ENCODE results near the gene PRKCQ. TPM values are rescaled to one million over a fixed set of nuclear protein-coding genes. Genes with fewer than 3 reads are reported as not detected.
"Not testable (repeated sequence)": the region's sequence is repeated elsewhere in the genome, so short reads cannot be mapped to it uniquely, and the experiment has no call there.

PRKCQ gene
- total RNA-seq, 2 donors from 2014 or later: 42.9 to 49.2 TPM

DNA sequence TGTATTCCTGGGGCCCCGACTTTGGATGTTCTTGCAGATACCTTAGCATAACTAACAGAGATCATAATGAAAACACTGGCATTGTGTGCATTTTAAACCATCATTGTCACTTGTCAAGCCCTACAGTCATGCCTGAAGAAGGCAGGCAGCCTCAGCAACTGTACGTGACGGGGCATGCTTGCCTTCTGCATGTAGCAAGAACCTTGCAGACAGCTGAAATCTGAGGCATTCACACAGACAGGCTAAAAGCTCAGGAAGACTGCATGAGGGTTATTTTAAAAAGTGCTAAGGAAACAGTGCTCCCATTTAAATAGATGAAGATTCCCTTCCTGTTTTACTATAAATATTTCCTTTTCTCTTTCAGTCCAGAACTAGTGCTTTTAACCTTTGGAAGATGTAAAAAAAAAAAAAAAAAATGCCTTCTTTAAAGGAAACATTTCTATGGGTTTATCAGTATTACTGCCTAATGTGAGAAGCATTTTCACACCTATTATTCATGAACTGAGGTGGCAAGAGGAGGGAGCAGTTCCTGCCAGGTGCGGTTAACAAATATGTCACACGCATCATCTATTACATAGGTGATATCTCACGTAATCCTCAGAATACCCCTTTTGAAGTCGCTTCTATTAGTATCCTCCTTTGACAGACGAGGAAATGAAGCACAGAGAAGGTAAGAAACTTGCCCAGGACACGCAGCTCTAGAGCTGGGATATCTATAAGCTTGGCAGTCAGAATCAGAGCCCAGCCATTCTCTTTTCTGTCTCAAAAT lies 88.1 kb downstream of the PRKCQ start:
- Mint-ChIP-seq H3K27ac (peak overlapping the region; percentile 94), H3K9me3 (no peaks in the 10 kb centered on the region), H3K36me3 (ENCODE audit: insufficient read depth in 2 of 2) (peaks cover 15 to 36% of the 10 kb centered on the region in 2 donors), H3K4me3 (peak overlapping the region; percentile 73 to 87), H3K4me1 (ENCODE audit: low read depth) (peaks cover 9% of the 10 kb centered on the region), H3K27me3 (ENCODE audit: low read depth) (no peaks in the 10 kb centered on the region)
- ATAC-seq (replicated peaks in 1 of 2) (peak in 1 of 2 donors; percentile 25), DNase-seq (no peak)

DNA sequence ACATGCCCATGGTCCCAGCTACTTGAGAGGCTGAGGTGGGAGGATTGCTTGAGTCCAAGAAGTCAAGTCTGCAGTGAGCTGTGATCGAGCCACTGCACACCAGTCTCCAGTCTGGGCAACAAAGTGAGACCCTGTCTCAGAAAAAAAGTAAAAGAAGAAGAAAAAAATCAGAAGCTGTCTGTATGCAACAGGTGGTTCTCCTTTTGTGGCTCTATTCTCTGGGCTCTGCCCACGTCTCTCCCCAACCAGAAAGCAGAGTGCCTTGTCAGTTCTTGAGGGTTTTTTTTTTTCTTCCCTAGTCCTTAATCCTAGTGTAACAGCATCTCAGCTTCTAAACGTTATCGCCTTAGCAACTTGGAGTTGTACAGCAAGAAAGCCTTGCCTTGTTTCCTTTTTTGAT lies 89.5 kb downstream of the PRKCQ start:
- peaks cover 15 to 41% of the 10 kb centered on the region in 2 donors for H3K36me3 Mint-ChIP-seq (ENCODE audit: insufficient read depth in 2 of 2)
- H3K4me1 Mint-ChIP-seq (ENCODE audit: low read depth): peaks cover 14% of the 10 kb centered on the region
- DNase-seq (no peak), ATAC-seq (replicated peaks in 1 of 2) (no peak)
- H3K9me3 Mint-ChIP-seq: no peaks in the 10 kb centered on the region
- H3K27me3 Mint-ChIP-seq (ENCODE audit: low read depth): no peaks in the 10 kb centered on the region
- H3K4me3 Mint-ChIP-seq: no peak overlapping the region
- H3K27ac Mint-ChIP-seq: peak overlapping the region; percentile 94

DNA sequence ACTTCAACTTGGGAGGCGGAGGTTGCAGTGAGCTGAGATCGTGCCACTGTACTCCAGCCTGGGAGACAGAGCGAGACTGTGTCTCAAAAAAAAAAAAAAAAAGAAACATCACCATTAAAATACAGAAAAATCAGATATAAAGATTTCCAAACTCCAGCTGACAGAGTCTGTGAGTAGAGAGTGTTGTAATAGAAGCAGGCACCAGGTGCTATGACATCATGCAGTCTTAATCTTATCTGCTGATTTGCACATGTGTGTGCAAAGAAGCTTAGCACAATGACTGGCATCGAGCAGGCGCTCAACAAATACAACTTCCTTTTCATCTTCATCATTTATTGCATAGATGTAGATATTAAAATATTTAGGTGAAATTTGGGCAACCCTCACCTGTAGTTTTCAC lies 92.2 kb downstream of the PRKCQ start:
- H3K27ac Mint-ChIP-seq: no peak overlapping the region
- H3K4me3 Mint-ChIP-seq: no peak overlapping the region
- H3K4me1 Mint-ChIP-seq (ENCODE audit: low read depth): peaks cover 31% of the 10 kb centered on the region
- ATAC-seq (replicated peaks in 1 of 2) (no peak), DNase-seq (no peak)
- no peaks in the 10 kb centered on the region for H3K27me3 Mint-ChIP-seq (ENCODE audit: low read depth)
- H3K36me3 Mint-ChIP-seq (ENCODE audit: insufficient read depth in 2 of 2): peaks cover 23 to 63% of the 10 kb centered on the region in 2 donors
- H3K9me3 Mint-ChIP-seq: peaks cover 0 to 2% of the 10 kb centered on the region in 2 donors

DNA sequence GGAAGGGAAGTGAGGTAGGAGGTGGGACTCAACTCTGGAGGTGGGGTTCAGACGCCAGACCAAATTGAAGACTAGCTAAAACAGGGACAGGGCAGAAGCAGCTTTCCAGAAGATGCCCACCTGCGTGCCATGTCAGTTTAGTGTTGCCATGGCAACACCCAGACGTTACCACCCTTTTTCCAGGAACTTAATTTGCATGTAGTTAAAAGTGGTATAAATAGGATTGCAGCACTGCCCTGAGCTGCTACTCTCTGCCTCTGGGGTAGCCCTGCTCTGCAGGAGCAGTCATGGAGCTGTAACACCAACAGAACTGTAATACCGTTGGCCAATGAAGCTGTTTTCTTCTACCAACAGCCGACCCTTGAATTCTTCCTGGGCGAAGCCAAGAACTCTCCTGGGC lies 93.8 kb downstream of the PRKCQ start:
- Mint-ChIP-seq H3K4me1 (ENCODE audit: low read depth) (peaks cover 41% of the 10 kb centered on the region), H3K4me3 (no peak overlapping the region), H3K27me3 (ENCODE audit: low read depth) (no peaks in the 10 kb centered on the region), H3K9me3 (peaks cover 0 to 2% of the 10 kb centered on the region in 2 donors), H3K27ac (no peak overlapping the region), H3K36me3 (ENCODE audit: insufficient read depth in 2 of 2) (peaks cover 27 to 73% of the 10 kb centered on the region in 2 donors)
- DNase-seq (no peak), ATAC-seq (replicated peaks in 1 of 2) (no peak)

DNA sequence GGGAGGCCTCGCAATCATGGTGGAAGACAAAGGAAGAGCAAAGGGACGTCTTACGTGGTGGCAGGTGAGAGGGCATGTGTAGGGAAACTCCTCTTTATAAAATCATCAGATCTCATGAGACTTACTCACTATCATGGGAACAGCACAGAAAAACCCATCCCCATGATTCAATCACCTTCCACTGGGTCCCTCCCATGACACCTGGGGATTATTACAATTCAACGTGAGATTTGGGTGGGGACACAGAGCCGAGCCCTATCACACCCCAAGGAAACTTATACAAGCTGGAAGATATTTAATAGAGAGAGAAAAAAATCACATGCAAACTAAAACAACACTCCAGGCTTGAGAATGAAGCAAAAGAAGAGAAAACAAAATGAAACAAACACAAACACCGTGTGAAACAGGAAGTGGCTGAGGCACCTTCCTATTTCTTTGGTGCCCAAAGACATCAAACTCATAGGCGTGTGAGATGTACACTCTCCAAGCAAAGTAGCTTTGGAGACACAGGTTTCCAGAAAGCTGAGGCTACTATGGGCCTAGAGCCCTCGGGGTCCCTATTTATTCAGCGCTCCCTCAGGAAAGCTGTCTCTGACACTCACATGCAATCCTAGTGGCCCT lies 97.2 kb downstream of the PRKCQ start:
- H3K27ac Mint-ChIP-seq: peak overlapping the region; percentile 54
- peaks cover 24 to 65% of the 10 kb centered on the region in 2 donors for H3K36me3 Mint-ChIP-seq (ENCODE audit: insufficient read depth in 2 of 2)
- H3K4me1 Mint-ChIP-seq (ENCODE audit: low read depth): peaks cover 51% of the 10 kb centered on the region
- H3K4me3 Mint-ChIP-seq: peak overlapping the region in 1 of 2 donors; percentile 49
- no peaks in the 10 kb centered on the region for H3K27me3 Mint-ChIP-seq (ENCODE audit: low read depth)
- DNase-seq: no peak
- peaks cover 0 to 2% of the 10 kb centered on the region in 2 donors for H3K9me3 Mint-ChIP-seq
- ATAC-seq (replicated peaks in 1 of 2): no peak

DNA sequence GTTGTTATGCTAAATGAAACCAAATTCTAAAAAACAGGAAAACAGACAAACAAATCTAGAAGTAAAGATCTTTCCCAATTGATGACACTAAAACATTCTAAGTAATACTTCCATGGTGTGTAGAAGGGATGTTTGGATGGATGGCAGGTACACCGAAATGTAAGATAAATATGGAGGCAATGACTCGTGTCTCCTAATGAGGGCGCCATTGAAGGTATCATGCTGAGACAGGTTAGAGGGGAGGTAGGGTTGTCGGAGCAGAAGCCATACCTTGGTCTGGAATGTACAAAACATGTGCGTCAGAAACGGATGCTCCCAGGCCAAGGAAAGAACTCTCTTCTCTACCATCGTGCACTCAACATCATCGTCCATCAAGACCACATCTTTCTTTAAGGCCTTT lies 101.4 kb downstream of the PRKCQ start:
- no peak overlapping the region for H3K27ac Mint-ChIP-seq
- H3K9me3 Mint-ChIP-seq: peaks cover 0 to 2% of the 10 kb centered on the region in 2 donors
- ATAC-seq (replicated peaks in 1 of 2) (no peak), DNase-seq (no peak)
- no peaks in the 10 kb centered on the region for H3K27me3 Mint-ChIP-seq (ENCODE audit: low read depth)
- H3K36me3 Mint-ChIP-seq (ENCODE audit: insufficient read depth in 2 of 2): peaks cover 22 to 51% of the 10 kb centered on the region in 2 donors
- H3K4me3 Mint-ChIP-seq: no peak overlapping the region
- peaks cover 61% of the 10 kb centered on the region for H3K4me1 Mint-ChIP-seq (ENCODE audit: low read depth)

DNA sequence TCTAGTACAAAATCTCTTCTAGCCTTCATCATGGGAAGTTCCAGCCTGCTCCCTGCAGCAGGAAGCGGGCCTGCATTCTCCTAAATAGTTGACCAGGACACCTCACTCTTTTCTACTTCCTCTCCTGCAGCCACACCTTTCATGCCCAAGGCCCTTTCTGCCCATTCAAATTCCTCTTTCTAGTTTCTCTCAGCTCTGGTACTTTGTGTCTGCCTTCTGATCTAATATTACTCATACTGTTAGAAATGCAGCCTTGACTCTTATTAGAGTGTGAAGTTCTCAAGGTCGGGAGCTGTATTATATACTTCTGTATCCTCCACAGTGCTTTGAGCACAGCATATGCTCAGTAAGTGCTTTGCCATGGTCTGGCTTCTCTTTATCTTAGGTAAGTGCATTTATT lies 103.1 kb downstream of the PRKCQ start:
- Mint-ChIP-seq H3K4me1 (ENCODE audit: low read depth) (peaks cover 61% of the 10 kb centered on the region), H3K36me3 (ENCODE audit: insufficient read depth in 2 of 2) (peaks cover 10 to 35% of the 10 kb centered on the region in 2 donors), H3K27ac (no peak overlapping the region), H3K9me3 (no peaks in the 10 kb centered on the region), H3K4me3 (no peak overlapping the region), H3K27me3 (ENCODE audit: low read depth) (no peaks in the 10 kb centered on the region)
- DNase-seq: no peak
- ATAC-seq (replicated peaks in 1 of 2): no peak

DNA sequence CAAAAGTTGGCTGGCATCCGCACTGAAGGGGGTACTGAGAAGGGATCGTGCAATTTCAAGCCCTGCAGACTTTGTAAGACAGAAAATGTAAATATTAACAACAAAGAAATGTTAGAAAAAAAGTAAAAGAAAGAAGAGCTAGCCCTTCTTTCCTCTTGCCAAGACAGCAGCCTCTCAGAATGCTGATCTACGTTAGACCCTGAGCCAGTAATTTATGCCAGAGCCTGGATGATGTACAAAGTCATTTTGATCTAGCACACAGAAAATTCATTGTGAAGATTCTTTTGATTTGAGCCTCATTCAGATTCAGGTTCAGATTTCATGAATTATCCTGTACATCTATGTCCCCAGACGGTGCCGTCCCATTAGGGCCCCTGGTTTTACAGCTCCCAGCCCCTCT lies 105.2 kb downstream of the PRKCQ start:
- DNase-seq: no peak
- no peaks in the 10 kb centered on the region for H3K27me3 Mint-ChIP-seq (ENCODE audit: low read depth)
- peak overlapping the region; percentile 99 for H3K27ac Mint-ChIP-seq
- ATAC-seq (replicated peaks in 1 of 2): no peak
- H3K4me1 Mint-ChIP-seq (ENCODE audit: low read depth): peaks cover 72% of the 10 kb centered on the region
- peaks cover 0 to 3% of the 10 kb centered on the region in 2 donors for H3K9me3 Mint-ChIP-seq
- peaks cover 18 to 36% of the 10 kb centered on the region in 2 donors for H3K36me3 Mint-ChIP-seq (ENCODE audit: insufficient read depth in 2 of 2)
- H3K4me3 Mint-ChIP-seq: peak overlapping the region in 1 of 2 donors; percentile 31

DNA sequence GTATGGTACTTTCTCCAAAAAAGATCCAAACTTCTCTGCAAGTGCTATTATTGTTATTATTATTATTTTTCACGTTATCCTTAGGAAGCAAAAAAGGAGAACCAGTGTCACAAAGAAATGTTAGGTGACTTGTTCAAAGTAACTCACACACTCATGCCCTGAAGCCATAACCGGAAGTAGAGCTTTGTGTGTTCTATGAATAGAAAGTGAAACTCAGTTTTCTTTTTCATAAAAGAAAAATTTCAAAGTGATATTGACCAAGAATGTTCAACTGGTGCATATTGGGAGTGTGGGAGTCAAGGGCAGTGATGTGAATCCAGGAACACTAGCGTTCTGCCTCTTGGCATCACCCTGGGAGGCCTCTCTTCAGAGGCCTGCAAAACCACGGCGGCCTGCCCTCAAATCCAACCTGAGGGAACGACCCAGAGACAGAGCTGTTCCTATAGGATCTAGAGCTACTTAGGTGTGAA lies 106.1 kb downstream of the PRKCQ start:
- peaks cover 0 to 4% of the 10 kb centered on the region in 2 donors for H3K9me3 Mint-ChIP-seq
- peak overlapping the region; percentile 99 for H3K27ac Mint-ChIP-seq

DNA sequence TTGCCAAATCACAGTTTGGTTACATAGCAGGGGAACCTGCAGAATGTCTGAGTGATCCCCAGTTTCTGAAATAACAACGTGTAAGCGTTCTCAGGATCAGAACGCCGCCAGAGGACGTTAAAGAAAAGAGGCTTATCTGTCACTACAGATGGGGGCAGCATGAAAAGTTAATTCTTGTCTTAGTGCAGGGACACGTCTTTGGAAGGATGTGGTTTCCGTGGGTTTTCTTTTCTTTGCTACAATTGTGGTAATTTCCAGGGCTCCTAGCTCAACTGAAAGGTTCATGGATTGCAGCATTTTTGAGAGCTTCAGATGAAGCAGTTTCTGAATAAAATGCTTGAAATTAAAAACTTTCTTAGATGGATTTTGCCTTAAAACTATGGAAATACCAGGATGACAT lies 106.6 kb downstream of the PRKCQ start:
- H3K36me3 Mint-ChIP-seq (ENCODE audit: insufficient read depth in 2 of 2): peaks cover 16 to 29% of the 10 kb centered on the region in 2 donors
- H3K9me3 Mint-ChIP-seq: peaks cover 0 to 4% of the 10 kb centered on the region in 2 donors
- ATAC-seq (replicated peaks in 1 of 2) (peak; percentile 78 to 81), DNase-seq (peak; percentile 52 to 63)
- H3K4me1 Mint-ChIP-seq (ENCODE audit: low read depth): peaks cover 75% of the 10 kb centered on the region
- no peaks in the 10 kb centered on the region for H3K27me3 Mint-ChIP-seq (ENCODE audit: low read depth)
- peak overlapping the region; percentile 72 to 90 for H3K4me3 Mint-ChIP-seq
- H3K27ac Mint-ChIP-seq: peak overlapping the region; percentile 96

More for the DNA sequence above, 106.1 kb downstream of the PRKCQ start:
- Mint-ChIP-seq H3K36me3 (ENCODE audit: insufficient read depth in 2 of 2) (peaks cover 19 to 34% of the 10 kb centered on the region in 2 donors), H3K27me3 (ENCODE audit: low read depth) (no peaks in the 10 kb centered on the region), H3K4me1 (ENCODE audit: low read depth) (peaks cover 75% of the 10 kb centered on the region), H3K4me3 (peak overlapping the region; percentile 85 to 96)
- peak; percentile 32 to 39 for DNase-seq
- ATAC-seq (replicated peaks in 1 of 2): peak; percentile 84 to 85

DNA sequence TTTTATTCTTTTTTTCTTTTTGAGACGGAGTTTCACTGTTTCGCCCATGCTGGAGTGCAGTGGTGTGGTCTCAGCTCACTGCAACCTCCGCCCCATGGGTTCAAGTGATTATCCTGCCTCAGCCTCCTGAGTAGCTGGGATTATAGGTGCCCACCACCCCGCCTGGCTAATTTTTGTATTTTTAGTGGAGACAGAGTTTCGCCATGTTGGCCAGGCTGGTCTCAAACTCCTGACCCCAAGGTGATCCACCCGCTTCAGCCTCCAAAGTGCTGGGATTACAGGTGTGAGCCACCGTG lies 107.4 kb downstream of the PRKCQ start:
- H3K9me3 Mint-ChIP-seq; H3K27me3 Mint-ChIP-seq (ENCODE audit: low read depth); DNase-seq; ATAC-seq (replicated peaks in 1 of 2): not testable (repeated sequence)
- peak overlapping the region; percentile 72 to 90 for H3K4me3 Mint-ChIP-seq
- peaks cover 75% of the 10 kb centered on the region for H3K4me1 Mint-ChIP-seq (ENCODE audit: low read depth)
- peaks cover 18 to 28% of the 10 kb centered on the region in 2 donors for H3K36me3 Mint-ChIP-seq (ENCODE audit: insufficient read depth in 2 of 2)
- peak overlapping the region; percentile 96 for H3K27ac Mint-ChIP-seq

DNA sequence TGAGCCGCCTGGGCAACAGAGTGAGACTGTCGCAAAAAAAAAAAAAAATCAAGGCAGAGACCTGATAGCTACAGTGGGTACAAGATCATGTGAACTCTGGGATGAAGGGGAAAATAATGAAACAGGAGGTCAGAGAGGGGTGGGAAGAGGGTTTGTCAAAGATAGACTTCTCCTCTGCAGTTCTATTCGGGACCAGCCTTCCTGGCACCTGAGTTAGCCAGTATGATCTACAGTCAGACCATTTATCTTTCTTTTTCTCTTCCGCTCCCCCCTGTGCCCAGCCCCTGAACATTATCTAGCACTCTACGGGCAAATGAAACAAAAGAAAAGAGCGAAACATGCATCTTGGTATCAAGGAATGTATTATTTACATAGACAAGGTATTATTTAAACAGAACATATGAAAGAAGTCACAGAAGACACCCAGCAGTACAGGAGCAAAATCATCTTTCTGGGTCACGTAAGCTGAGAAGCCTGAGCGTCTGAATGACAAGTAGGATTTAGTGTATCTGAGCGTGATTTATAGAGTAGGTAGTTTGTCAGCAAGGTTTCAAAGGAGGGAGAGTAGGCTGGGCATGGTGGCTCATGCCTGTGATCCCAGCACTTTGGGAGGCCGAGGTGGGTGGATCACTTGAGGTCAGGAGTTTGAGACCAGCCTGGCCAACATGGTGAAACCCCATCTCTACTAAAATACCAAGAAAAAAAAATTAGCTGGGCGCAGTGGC lies 109.0 kb downstream of the PRKCQ start:
- H3K36me3 Mint-ChIP-seq (ENCODE audit: insufficient read depth in 2 of 2): peaks cover 20 to 35% of the 10 kb centered on the region in 2 donors
- H3K4me3 Mint-ChIP-seq: peak overlapping the region in 1 of 2 donors; percentile 1
- H3K4me1 Mint-ChIP-seq (ENCODE audit: low read depth): peaks cover 73% of the 10 kb centered on the region
- no peak overlapping the region for H3K27ac Mint-ChIP-seq
- peaks cover 0 to 4% of the 10 kb centered on the region in 2 donors for H3K9me3 Mint-ChIP-seq
- ATAC-seq (replicated peaks in 1 of 2) (no peak), DNase-seq (no peak)
- H3K27me3 Mint-ChIP-seq (ENCODE audit: low read depth): no peaks in the 10 kb centered on the region

DNA sequence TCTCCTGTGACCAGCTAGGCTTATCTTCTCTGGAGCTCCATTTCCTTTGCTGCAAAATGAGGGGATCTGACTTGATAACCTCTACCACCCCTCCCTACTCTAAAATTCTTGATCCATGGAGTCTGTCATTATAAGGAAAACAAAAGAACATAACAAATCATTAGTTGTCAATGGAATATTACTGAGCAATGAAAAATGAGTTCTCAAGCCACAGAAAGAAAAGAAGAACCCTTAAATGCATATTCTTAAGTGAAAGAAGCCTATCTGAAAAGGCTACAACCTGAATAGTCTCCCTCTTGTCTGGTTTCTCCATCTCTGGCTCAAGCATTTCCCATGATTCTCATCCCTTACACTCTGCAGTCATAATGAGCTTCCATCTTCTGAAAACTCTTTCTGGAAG lies 110.4 kb downstream of the PRKCQ start:
- no peak for ATAC-seq (replicated peaks in 1 of 2)
- Mint-ChIP-seq H3K27ac (no peak overlapping the region), H3K4me3 (no peak overlapping the region), H3K9me3 (peaks cover 0 to 4% of the 10 kb centered on the region in 2 donors), H3K4me1 (ENCODE audit: low read depth) (peaks cover 73% of the 10 kb centered on the region), H3K27me3 (ENCODE audit: low read depth) (no peaks in the 10 kb centered on the region), H3K36me3 (ENCODE audit: insufficient read depth in 2 of 2) (peaks cover 24 to 37% of the 10 kb centered on the region in 2 donors)
- DNase-seq: no peak

Data from activated T-cell treated with anti-CD3 and anti-CD28 coated beads, Interleukin-2, amount 50 U/mL, for 72 hours (primary cell).